GM21619 (cell line): Measurements from ENCODE around the gene DUSP7.

ENCODE experiments used
- ATAC-seq: cut with Tn5 transposase; IDR thresholded peaks from one replicate; pipeline ENCODE4 v1.9.1; 2021; ENCODE audit not compliant: unreplicated experiment

Gene DUSP7

GRCh38 chr3:52086976-52087663, 30.7 kb upstream of the DUSP7 start:
- ATAC-seq, result no peak

DNA sequence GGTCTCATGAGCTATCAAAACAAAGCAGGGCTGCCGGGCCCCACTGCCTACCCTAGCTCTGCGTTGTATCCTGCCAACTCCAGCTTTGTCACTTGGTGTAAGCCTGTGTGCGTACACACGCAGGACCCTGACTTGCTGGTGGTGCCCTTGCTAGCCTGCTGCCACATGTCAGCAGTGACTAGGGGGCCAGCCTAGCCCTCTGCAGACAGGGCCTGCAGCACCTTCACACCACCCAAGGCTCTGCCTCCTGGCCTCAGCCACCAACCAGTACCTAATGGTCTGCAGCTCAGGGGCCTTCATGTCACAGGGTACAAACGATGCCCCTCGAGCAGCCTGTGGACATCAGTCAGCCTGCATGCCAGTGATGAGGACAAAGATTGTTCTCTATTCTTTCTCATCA, 30.1 kb upstream of the DUSP7 start:
- no peak for ATAC-seq

DNA sequence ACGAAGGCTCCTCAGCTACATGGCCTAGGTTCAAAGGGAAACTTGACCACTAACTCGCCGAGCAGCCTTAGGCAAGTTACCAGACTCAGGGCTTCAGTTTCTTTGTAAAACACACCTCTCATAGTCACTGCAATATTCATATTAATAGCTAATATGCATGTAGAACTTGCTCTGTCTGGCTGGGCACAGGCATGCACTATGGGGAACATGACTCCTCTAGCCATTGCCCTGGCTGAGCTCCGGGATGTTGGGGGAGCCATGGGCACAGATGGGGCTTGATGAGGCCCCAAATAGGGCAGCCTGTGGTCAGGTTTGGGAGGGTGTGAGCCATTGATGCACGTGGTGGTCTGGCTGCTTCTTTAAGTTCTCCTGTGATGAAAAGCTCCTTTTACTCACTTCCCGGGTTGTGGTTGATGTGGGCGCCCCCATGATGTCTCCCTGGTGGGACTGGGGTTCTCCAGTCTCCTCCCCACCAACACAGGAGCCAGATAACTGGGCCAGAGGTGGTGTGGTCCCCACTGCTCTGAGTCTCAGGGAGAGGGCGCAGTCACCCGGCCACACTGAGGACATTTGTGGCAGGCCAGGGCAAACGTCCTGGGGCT, 29.4 kb upstream of the DUSP7 start:
- no peak for ATAC-seq

- no peak for ATAC-seq
Observed at GRCh38 chr3:52084954-52085680, 28.7 kb upstream of the DUSP7 start.

- no peak for ATAC-seq
Observed at GRCh38 chr3:52084216-52084945, 28.0 kb upstream of the DUSP7 start.

GRCh38 chr3:52083556-52084087, 27.3 kb upstream of the DUSP7 start:
- no peak for ATAC-seq

GRCh38 chr3:52082951-52083350, 26.6 kb upstream of the DUSP7 start:
- no peak for ATAC-seq

DNA sequence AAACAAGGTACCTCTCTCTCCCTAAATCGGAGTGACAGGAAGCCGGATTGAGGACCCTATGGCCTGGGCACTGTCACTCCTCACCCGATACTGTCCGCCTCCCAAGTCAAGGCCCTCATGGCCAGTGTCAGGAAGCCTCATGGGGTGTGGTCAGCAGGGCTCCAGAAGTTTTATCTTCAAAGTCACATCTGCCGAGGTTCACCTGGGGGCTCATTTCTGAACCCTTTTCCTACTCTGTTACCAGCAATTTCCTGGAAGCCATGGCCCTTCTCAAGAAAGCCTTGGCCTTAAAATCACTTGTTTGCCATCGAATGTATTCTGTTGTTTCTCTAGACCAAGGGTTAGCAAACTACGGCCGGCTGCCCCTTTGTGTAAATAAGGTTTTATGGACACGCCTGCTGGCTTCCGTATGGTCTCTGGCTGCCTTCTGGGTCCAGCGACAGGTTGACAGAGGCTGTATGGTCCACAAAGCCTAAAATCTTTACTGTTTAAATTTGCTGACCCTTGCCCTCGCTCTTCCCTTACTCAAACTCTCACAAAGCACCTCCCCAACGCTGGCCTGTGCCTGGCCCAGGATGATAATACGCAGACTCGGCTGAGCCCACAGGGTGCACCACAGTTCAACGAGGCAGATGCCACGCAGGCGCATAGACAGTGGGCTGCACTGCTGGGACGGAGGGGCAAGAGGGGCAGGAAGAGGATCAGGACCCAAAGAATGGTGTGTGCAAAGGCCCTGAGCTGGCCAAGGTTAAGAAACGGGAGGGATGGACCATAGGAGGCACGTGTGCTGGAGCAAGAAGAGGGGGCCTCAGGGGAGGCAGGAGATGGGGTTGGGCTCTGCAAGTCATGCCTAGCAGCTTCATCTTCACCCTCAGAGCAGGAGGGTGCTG, 24.7 kb upstream of the DUSP7 start:
- no peak for ATAC-seq

DNA sequence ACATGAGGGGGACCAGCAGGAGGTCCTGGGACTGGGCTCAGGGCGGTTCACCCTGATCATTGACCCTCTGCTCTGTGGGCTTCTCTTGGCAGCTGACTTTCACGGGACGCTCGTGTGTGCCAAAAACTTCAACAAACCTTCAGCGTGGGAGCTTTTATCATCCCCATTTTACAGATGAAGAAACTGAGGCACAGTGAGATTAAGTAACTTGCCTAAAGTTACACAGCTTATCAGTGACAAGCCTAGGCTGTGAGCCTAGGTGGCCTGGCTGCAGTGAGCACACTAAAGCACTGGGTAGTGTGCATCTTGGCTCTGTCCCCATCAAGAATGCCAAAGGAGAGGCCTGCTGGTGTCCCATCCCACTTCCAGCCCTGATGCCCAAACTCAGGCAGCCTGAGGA, 23.6 kb upstream of the DUSP7 start:
- ATAC-seq, result no peak

DNA sequence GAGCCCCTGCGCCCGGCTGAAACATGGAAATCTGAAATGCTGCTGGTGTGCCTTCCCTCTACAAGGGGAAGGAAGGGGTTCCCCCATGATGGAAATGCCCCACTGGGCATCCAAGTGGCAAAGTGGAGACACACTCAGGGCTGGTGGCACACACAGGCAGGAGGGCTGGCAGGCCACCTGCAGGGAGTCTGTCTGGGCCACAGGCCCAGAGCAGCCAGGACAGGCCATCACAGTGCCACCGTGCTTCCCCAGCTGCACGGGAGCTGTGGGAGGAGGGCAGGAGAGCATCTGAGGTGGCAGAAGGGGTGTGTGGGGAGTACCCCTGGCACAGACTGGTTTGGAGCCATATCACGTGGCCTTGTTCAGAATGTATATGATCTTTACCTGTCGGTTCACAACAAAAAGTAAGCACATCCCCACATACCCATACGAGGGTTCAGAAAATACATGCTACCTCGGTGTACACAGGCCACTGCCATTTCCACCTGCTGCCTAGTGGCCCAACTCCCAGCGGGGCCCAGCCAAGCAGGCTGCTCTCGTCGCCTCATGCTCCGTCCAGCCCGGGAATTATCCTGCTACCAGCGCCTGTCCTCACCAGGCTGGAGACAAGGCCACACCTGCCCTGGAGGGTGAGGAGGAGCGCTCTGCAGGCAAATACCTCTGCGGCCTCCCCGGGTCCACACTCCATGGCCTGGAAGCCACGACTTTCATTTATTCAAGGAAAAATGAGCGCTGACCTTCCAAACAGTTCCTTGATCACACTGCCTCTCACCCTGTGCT, 22.6 kb upstream of the DUSP7 start:
- no peak for ATAC-seq

DNA sequence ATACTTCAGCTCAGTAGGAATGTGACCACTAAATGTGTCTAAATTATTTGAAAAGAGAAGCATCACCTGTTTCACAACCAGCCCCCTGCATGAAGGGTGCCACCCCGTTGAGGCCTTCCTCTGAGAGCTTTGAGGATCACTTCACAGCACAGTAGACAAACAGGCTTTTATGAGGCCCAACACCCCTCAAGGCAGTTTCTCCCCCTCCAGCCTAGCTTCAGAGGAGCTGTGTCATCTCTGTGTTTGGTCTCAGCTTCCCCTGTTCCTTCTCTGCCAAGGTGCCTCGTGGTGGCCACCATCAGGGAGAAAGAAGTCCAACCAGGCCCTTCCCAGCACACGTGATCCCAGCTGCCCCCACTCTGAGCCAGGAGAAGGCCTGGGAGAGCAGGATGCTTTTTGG, 21.6 kb upstream of the DUSP7 start:
- ATAC-seq, result no peak

- no peak for ATAC-seq
Observed at GRCh38 chr3:52076896-52077780, 20.8 kb upstream of the DUSP7 start.

DNA sequence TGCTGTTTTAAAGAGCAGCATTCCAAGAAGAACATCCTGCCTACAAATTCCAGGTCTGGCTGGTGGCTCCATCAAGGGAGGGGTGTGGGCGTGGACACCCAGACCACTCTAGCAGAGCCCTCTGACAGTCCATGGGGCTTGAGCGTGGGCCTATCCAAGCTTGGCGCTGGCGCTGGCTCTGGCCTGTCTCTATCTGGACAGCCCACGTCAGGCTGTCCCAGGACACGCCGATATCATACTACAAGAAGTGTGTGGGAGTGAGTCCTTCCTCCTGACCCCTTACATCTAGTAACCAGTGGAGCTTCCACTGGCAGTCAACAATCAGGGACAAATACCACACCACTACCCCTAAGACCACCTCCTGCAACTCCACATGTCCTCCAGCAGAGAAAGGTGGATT, 17.1 kb upstream of the DUSP7 start:
- no peak for ATAC-seq

DNA sequence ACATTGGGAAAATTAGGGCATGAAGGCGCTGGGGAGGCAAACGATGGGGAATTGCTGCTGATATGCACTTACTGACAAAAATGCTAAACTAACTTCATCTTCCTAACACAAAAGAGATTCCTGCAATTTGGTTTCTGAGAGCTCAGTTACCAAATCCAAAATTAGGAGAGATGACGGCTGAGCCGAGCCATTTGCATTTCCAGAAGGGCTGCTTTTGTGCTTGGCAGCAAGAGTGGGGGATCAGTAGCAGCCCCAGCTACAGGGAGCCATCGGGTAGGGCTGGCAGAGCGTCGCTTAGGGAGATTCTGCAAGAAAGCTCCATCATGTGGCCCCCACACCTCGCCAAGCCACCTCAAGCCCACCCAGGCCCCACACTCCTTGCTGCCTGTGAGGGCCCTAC, 16.1 kb upstream of the DUSP7 start:
- ATAC-seq, result no peak

- ATAC-seq, result no peak
Observed at GRCh38 chr3:52072020-52072419, 15.6 kb upstream of the DUSP7 start.

GRCh38 chr3:52070724-52071621, 14.6 kb upstream of the DUSP7 start:
- ATAC-seq, result no peak

DNA sequence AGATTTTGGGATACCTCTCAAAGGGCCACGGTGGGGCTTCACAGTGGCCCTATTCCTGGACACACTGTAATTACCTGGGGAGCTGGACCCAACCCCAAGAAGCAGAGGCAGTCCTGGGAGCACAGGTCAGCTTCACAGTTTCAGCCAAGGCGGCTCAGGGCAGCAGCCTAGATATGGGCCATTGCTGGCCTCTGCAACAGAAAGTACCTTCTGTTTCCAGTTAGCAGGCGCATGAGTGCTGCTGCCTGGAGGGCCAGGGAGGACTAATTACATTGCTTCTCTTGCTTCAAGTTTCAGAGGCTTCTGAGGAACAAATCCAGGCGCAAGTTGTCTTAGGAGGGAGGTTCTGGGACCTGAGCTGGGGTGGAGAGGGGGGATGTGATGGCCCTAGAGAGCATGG, 13.5 kb upstream of the DUSP7 start:
- no peak for ATAC-seq

- no peak for ATAC-seq
Observed at GRCh38 chr3:52069135-52069534, 12.8 kb upstream of the DUSP7 start.
